GM23248 (cell line): ENCODE measurements around the gene ADAMTS15. TPM values are rescaled to one million over a fixed set of nuclear protein-coding genes. Genes with fewer than 3 reads are reported as not detected.

Experiments used
- DNase-seq: peaks from one replicate; pipeline ENCODE4 v3.0.0-alpha.2; 2015
- H2AFZ ChIP-seq: fragments of 200-600 bp; sonication (generic); 2 replicates; pipeline ENCODE4 v1.6.1; 2016; ENCODE audit warnings: antibody characterized with exemption
- H3F3A ChIP-seq: fragments of 200-600 bp; sonication (generic); 2 replicates; pipeline ENCODE4 v1.6.1; 2016; ENCODE audit warnings: mild to moderate bottlenecking, antibody characterized with exemption, mixed run types; ENCODE audit not compliant: insufficient read depth
- H3K27ac ChIP-seq: fragments of 200-600 bp; sonication (generic); 2 replicates; pipeline ENCODE4 v1.5.1; 2016; ENCODE audit warnings: mild to moderate bottlenecking
- H3K27me3 ChIP-seq: fragments of 200-600 bp; sonication (generic); replicated peaks from 2 replicates; pipeline ENCODE4 v1.6.1; 2016; ENCODE audit warnings: mild to moderate bottlenecking; ENCODE audit not compliant: insufficient read depth
- H3K36me3 ChIP-seq: fragments of 200-600 bp; sonication (generic); 2 replicates; pipeline ENCODE4 v1.6.1; 2016; ENCODE audit warnings: low read depth, mild to moderate bottlenecking
- H3K4me1 ChIP-seq: fragments of 200-600 bp; sonication (generic); 2 replicates; pipeline ENCODE4 v1.6.1; 2016; ENCODE audit warnings: mild to moderate bottlenecking; ENCODE audit not compliant: insufficient read depth
- H3K4me2 ChIP-seq: fragments of 200-600 bp; sonication (generic); one replicate; pipeline ENCODE4 v1.6.1; 2016; ENCODE audit warnings: mild to moderate bottlenecking; ENCODE audit not compliant: unreplicated experiment
- H3K4me3 ChIP-seq: fragments of 200-600 bp; sonication (generic); 2 replicates; pipeline ENCODE4 v1.5.1; 2016; ENCODE audit warnings: mild to moderate bottlenecking
- H3K79me2 ChIP-seq: fragments of 200-600 bp; sonication (generic); 2 replicates; pipeline ENCODE4 v1.6.1; 2016; ENCODE audit warnings: mild to moderate bottlenecking; ENCODE audit not compliant: insufficient read depth
- H3K9ac ChIP-seq: fragments of 200-600 bp; sonication (generic); 2 replicates; pipeline ENCODE4 v1.6.1; 2016; ENCODE audit warnings: mild to moderate bottlenecking
- H3K9me2 ChIP-seq: fragments of 200-600 bp; sonication (generic); 2 replicates; pipeline ENCODE4 v1.6.1; 2016; ENCODE audit warnings: mixed run types, mild to moderate bottlenecking, moderate library complexity; ENCODE audit not compliant: insufficient read depth
- H3K9me3 ChIP-seq: fragments of 200-600 bp; sonication (generic); one replicate; pipeline ENCODE4 v1.6.1; 2017; ENCODE audit warnings: low read depth
- H4K20me1 ChIP-seq: fragments of 200-600 bp; sonication (generic); 2 replicates; pipeline ENCODE4 v1.6.0; 2016; ENCODE audit not compliant: insufficient read depth
- EZH2 ChIP-seq: fragments of 200-600 bp; sonication (generic); IDR thresholded peaks from 2 replicates; pipeline ENCODE4 v1.6.1; 2018; ENCODE audit warnings: antibody characterized with exemption, mild to moderate bottlenecking; ENCODE audit not compliant: insufficient read depth, poor library complexity, severe bottlenecking
- EZH2phosphoT487 ChIP-seq: fragments of 200-600 bp; sonication (generic); IDR thresholded peaks from 2 replicates; pipeline ENCODE4 v1.6.1; 2018; ENCODE audit warnings: antibody characterized with exemption, moderate library complexity, mild to moderate bottlenecking, low read depth; ENCODE audit not compliant: insufficient read depth
- WGBS, 2 experiments: methylation state at CpG; one replicate each; pipeline ENCODE4 v1.1.6; 2015 to 2017; ENCODE audit warnings: low lambda C conversion rate in 2 of 2, low coverage in 1 of 2; ENCODE audit errors: missing lambda C conversion rate in 2 of 2; 5-methylcytosine and 5-hydroxymethylcytosine counted together
- in situ Hi-C: fragments of 300-500 bp; cut with MboI; formaldehyde crosslinking; loops from 2 replicates; pipeline ENCODE4 v1.15.0; 2020
- polyA plus RNA-seq: library from polyadenylated mRNA; unstranded; fragments of >200 nt; fragmentation: Nextera tagmentation; extraction: Ambion mirVana; gene quantifications from 2 replicates; pipeline ENCODE4 v1.2.1, GENCODE V29; 2016
- total RNA-seq: library from RNA; depleted of rRNA; stranded (reverse); fragments of >200 nt; shearing (Covaris generic); gene quantifications from 2 replicates; pipeline ENCODE4 v1.2.3, GENCODE V29; 2014

The ADAMTS15 gene
- total and polyA plus RNA-seq, 2 experiments from 2014 or later, result 0.09 to 0.97 TPM

GRCh38 chr11:130476200-130476921, 27.9 kb downstream of the ADAMTS15 start:
- no peaks in the 10 kb centered on the region for H4K20me1 ChIP-seq
- no peaks in the 10 kb centered on the region for H3K79me2 ChIP-seq
- H3K4me1 ChIP-seq, result peaks cover 39% of the 10 kb centered on the region
- in situ Hi-C loops, result no loop called here
- WGBS, 2 experiments, result 97% methylated on average over 12 of the region's 12 CpGs
- H3K4me3 ChIP-seq, result no peak overlapping the region
- no peak overlapping the region for H3K9ac ChIP-seq
- no peak overlapping the region for H2AFZ ChIP-seq
- no peaks in the 10 kb centered on the region for H3K36me3 ChIP-seq
- no peak overlapping the region for H3K4me2 ChIP-seq
- no peak for TF ChIP-seq EZH2phosphoT487
- TF ChIP-seq EZH2, result no peak
- H3F3A ChIP-seq, result peaks cover 40% of the 10 kb centered on the region
- H3K27ac ChIP-seq, result no peak overlapping the region
- DNase-seq, result peak; percentile 24
- H3K9me2 ChIP-seq, result no peaks in the 10 kb centered on the region
- no peaks in the 10 kb centered on the region for H3K27me3 ChIP-seq
- no peaks in the 10 kb centered on the region for H3K9me3 ChIP-seq

GRCh38 chr11:130476922-130477491, 28.6 kb downstream of the ADAMTS15 start:
- H3K9me2 ChIP-seq, result no peaks in the 10 kb centered on the region
- H3K4me1 ChIP-seq, result peaks cover 39% of the 10 kb centered on the region
- in situ Hi-C loops, result no loop called here
- TF ChIP-seq EZH2 (no peak), EZH2phosphoT487 (no peak)
- no peak overlapping the region for H3K4me2 ChIP-seq
- no peaks in the 10 kb centered on the region for H3K36me3 ChIP-seq
- no peak overlapping the region for H3K9ac ChIP-seq
- 96% methylated on average over 13 to 16 of the region's 16 CpGs for WGBS, 2 experiments
- peaks cover 40% of the 10 kb centered on the region for H3F3A ChIP-seq
- no peaks in the 10 kb centered on the region for H4K20me1 ChIP-seq
- no peaks in the 10 kb centered on the region for H3K79me2 ChIP-seq
- H2AFZ ChIP-seq, result no peak overlapping the region
- H3K4me3 ChIP-seq, result no peak overlapping the region
- no peak overlapping the region for H3K27ac ChIP-seq
- no peaks in the 10 kb centered on the region for H3K27me3 ChIP-seq
- no peak for DNase-seq
- H3K9me3 ChIP-seq, result no peaks in the 10 kb centered on the region

- Histone ChIP-seq H3K4me2 (peak overlapping the region; percentile 83), H3F3A (peaks cover 40% of the 10 kb centered on the region), H2AFZ (no peak overlapping the region), H3K4me1 (peaks cover 39% of the 10 kb centered on the region), H3K9me3 (no peaks in the 10 kb centered on the region), H3K27ac (peak overlapping the region; percentile 82), H3K36me3 (no peaks in the 10 kb centered on the region), H3K4me3 (no peak overlapping the region), H3K79me2 (no peaks in the 10 kb centered on the region), H4K20me1 (no peaks in the 10 kb centered on the region), H3K27me3 (no peaks in the 10 kb centered on the region), H3K9me2 (no peaks in the 10 kb centered on the region), H3K9ac (peak overlapping the region; percentile 71)
- WGBS, 2 experiments, result 58% methylated on average over 6 of the region's 6 CpGs
- peak; percentile 21 for DNase-seq
- in situ Hi-C loops, result no loop called here
- no peak for TF ChIP-seq EZH2phosphoT487
- TF ChIP-seq EZH2, result no peak
These were observed 29.2 kb downstream of the ADAMTS15 start for GRCh38 chr11:130477586-130478203.

- Histone ChIP-seq H3K4me2 (peak overlapping the region; percentile 83), H3K27ac (peak overlapping the region; percentile 82), H2AFZ (peak overlapping the region; percentile 77), H3K4me1 (peaks cover 39% of the 10 kb centered on the region), H3F3A (peaks cover 40% of the 10 kb centered on the region), H3K9ac (peak overlapping the region; percentile 71), H3K27me3 (no peaks in the 10 kb centered on the region), H3K79me2 (no peaks in the 10 kb centered on the region), H3K9me2 (no peaks in the 10 kb centered on the region), H3K4me3 (peak overlapping the region; percentile 30; the same call in 1 of the 2 replicates), H3K9me3 (no peaks in the 10 kb centered on the region), H4K20me1 (no peaks in the 10 kb centered on the region), H3K36me3 (no peaks in the 10 kb centered on the region)
- WGBS, 2 experiments, result 2 to 3% methylated on average over 10 of the region's 10 CpGs
- no peak for TF ChIP-seq EZH2phosphoT487
- TF ChIP-seq EZH2, result no peak
- in situ Hi-C loops, result no loop called here
- DNase-seq, result peak; percentile 92
These were observed 29.8 kb downstream of the ADAMTS15 start for GRCh38 chr11:130478204-130478701.
